Effector CD4-positive, alpha-beta T cell (primary cell): ENCODE data around the gene CLNS1A.
"Not testable (repeated sequence)": the region's sequence is repeated elsewhere in the genome, so short reads cannot be mapped to it uniquely, and the experiment has no call there.

ENCODE experiments used
- DNase-seq: peaks from one replicate; pipeline ENCODE4 v3.0.0-alpha.2; 2020

Gene CLNS1A

GRCh38 chr11:77617892-77618291 lies 19.7 kb downstream of the CLNS1A start:
- no peak for DNase-seq

DNA sequence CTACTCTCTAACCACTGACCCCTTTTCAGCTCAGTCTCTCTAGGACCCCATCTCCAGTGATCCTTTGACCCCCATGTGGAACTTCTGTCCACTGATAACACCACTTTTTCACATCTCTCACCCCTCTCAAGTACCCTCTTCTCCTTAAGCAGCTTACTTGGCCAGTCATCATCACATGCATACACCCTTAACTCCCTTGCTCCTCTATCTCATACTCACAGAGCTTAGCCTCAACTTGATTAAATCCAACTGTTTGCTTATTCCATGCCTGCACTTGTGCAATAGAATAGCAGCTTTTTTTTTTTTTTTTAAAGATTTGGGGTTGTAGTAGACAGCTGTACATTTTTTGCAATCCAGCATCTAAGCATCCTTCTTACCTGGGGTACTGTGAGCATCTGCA lies 25.7 kb downstream of the CLNS1A start:
- DNase-seq = no peak

GRCh38 chr11:77609234-77609633 lies 28.4 kb downstream of the CLNS1A start:
- DNase-seq = no peak

DNA sequence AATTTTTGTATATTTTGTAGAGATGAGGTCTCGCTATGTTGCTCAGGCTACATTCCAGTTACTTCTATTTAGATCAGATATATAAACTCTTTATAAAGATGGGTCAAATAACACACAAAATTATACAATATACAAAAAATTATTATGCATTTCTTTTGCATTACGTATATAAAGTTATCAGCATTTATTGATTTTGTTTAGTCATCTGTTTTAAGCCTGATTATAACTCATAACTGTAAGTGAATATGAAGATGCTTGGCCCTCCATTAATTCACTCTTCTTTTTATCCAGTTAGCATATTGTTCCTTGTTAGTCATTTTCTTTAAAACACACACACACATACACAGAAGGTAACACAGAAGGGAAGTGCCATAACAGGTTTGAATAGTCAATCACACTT lies 33.3 kb downstream of the CLNS1A start:
- DNase-seq = no peak

- DNase-seq = no peak
These were observed 35.1 kb downstream of the CLNS1A start for GRCh38 chr11:77602381-77603088.

DNA sequence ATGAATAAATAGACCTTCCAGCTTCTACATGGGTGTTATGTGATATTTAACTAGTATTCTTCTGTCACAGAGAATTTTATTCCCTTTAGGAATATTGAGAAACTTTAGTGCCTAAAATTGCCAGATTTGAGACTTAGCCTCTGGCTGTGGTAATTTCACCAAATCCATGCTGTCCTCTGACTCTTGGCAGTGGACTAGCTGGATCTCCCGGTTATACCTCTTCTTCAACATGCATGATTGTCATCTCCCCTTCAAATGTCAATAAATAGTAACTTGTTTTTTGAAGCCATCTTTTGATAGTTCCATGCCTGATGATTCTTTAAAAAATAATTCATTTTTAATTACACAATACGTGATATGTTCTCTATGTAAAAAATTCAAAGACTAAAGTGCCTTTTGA lies 39.4 kb downstream of the CLNS1A start:
- DNase-seq = no peak

- no peak for DNase-seq
These were observed 41.0 kb downstream of the CLNS1A start for GRCh38 chr11:77596626-77597025.

- DNase-seq = no peak
These were observed 43.7 kb downstream of the CLNS1A start for GRCh38 chr11:77593883-77594282.

- no peak for DNase-seq
These were observed 44.9 kb downstream of the CLNS1A start for GRCh38 chr11:77592727-77593126.

DNA sequence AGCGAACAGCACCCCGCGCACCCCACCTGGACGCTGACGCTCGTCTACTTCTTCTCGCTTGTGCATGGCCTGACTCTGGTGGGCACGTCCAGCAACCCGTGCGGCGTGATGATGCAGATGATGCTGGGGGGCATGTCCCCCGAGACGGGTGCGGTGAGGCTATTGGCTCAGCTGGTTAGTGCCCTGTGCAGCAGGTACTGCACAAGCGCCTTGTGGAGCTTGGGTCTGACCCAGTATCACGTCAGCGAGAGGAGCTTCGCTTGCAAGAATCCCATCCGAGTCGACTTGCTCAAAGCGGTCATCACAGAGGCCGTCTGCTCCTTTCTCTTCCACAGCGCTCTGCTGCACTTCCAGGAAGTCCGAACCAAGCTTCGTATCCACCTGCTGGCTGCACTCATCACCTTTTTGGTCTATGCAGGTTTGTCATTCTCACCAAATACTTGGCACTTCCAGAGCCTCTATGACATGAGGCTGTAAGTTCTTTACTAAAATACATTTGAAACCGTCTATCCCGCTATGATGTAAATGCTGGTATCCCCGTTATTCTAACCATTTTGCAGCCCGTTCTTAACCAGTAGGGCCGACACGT lies 47.3 kb downstream of the CLNS1A start:
- no peak for DNase-seq

- no peak for DNase-seq
These were observed 47.9 kb downstream of the CLNS1A start, which contains the start of gene AQP11 for GRCh38 chr11:77589521-77590193. TSS of gene AQP11 (plus strand) at chr11:77589953. CDS start at chr11:77589993, 40 bp downstream.

DNA sequence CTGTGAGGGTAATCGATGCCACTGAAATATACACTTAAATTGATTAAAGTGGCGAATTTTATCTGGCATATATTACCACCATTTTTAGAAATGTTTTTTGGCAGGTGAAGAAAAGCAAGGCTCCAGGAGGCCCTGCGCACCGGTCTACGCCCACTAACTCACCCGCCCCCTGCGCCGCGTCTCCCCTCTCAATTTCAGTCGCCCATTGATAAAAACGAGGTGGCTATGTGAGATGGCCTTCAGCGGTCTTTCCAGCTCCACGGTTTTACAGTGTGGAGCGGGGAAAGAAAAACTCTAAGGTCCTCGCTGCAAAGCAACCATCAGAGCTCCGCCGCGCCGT lies 48.4 kb downstream of the CLNS1A start:
- DNase-seq = no peak

DNA sequence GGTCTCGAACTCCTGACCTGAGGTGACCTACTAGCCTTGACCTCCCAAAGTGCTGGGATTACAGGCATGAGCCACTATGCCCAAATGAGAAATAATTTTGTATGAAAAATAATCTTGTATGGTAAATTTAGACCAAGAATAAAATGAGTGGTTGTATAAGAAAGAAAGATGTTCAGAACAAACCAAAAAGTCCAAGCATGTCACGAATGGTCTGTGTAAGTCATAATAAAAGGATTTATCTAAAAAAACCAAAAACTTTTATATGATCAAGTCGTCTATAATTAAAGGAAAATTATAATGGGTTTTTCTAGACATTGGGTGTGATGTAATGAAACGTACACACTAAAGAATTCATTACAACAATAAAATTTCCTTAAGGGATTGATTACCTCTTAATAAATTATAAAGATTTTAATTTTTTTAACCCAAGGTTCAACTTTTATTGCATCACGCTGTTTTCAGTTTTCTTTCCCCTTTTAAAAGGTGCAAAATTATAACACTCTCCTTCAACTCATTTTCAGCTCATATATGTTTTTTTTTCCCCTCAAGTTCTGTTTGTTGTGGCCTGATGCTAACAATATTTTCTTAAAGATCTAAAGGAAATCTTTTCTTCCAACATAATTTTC lies 56.8 kb downstream of the CLNS1A start:
- DNase-seq = no peak

GRCh38 chr11:77575428-77575827 lies 62.2 kb downstream of the CLNS1A start:
- not testable (repeated sequence) for DNase-seq

DNA sequence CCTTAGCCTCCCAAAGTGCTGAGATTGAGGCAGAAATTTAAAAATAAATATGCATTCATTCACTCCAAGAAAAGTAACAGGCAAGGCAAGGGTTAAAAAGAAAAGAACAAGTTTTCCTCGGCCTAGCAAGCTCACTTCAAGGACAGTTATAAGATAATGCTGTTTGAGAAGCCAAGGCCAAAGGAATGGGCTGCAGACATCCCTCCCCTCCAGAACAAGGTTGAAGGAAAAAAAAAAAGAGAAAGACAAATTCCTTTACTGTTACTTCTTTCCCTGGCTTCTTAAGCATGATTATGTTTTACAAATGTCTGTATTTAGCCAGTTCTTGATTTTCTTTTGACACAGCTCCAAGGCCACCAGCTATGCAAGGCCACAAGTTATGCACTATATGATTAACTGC lies 66.7 kb downstream of the CLNS1A start:
- DNase-seq = not testable (repeated sequence)

- DNase-seq = no peak
These were observed 67.9 kb downstream of the CLNS1A start for GRCh38 chr11:77569676-77570070.

- DNase-seq = no peak
These were observed 68.5 kb downstream of the CLNS1A start for GRCh38 chr11:77568916-77569675.

GRCh38 chr11:77568306-77568705 lies 69.3 kb downstream of the CLNS1A start:
- DNase-seq = no peak
